B cell (primary cell): ENCODE data around the gene MDFIC2.

Experiments used
- EZH2 ChIP-seq: IDR thresholded peaks from 2 replicates; pipeline ENCODE4 v1.6.1; 2012; ENCODE audit warnings: borderline replicate concordance, low read depth, mild to moderate bottlenecking, moderate library complexity, low read length; ENCODE audit not compliant: insufficient read depth, poor library complexity, severe bottlenecking
- TF ChIP-seq, protein P1 (sequence below): fragments of 200-600 bp; IDR thresholded peaks from one replicate; pipeline ENCODE4 v1.8.0; 2022; ENCODE audit warnings: antibody characterized with exemption, mild to moderate bottlenecking

DNA sequence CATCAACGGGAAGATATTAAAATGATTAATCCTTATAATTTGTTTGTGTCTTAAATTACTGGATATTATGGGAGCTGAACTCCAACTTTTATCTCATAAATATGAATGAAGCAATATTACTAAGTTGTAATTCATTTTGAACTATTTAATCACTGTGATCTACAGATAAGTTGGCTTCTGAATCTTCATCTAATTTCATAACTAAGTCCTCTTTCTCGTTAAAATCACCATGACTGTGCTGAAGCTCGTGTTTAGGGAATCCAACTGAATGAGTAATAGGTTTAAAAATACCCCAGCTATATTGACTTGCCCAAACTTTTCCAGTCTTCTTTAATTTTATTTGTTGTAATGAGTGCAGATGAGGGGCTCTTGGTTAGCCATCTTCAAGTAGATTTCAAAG, 14.1 kb downstream of the MDFIC2 start:
- TF ChIP-seq EZH2 = no peak
- TF ChIP-seq, protein P1, sequence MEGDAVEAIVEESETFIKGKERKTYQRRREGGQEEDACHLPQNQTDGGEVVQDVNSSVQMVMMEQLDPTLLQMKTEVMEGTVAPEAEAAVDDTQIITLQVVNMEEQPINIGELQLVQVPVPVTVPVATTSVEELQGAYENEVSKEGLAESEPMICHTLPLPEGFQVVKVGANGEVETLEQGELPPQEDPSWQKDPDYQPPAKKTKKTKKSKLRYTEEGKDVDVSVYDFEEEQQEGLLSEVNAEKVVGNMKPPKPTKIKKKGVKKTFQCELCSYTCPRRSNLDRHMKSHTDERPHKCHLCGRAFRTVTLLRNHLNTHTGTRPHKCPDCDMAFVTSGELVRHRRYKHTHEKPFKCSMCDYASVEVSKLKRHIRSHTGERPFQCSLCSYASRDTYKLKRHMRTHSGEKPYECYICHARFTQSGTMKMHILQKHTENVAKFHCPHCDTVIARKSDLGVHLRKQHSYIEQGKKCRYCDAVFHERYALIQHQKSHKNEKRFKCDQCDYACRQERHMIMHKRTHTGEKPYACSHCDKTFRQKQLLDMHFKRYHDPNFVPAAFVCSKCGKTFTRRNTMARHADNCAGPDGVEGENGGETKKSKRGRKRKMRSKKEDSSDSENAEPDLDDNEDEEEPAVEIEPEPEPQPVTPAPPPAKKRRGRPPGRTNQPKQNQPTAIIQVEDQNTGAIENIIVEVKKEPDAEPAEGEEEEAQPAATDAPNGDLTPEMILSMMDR = no peak
